HEK293 (cell line): ENCODE data around the gene ARHGAP25.

Experiments
- CTCF ChIA-PET: fragments of 350-600 bp; formaldehyde crosslinking; extraction: SDS; loops from one replicate; lab custom pipeline; 2021; ENCODE audit warnings: antibody characterized with exemption; lab: Yijun Ruan, JAX
- POLR2A ChIA-PET: fragments of 300-600 bp; formaldehyde crosslinking; extraction: SDS; loops from one replicate; lab custom pipeline; 2020; ENCODE audit warnings: antibody characterized with exemption, inconsistent platforms; lab: Yijun Ruan, JAX
- H3K27ac ChIP-seq: fragments of 200-500 bp; sonication (Bioruptor generic); 2 replicates; pipeline ENCODE4 v1.5.1; 2014; ENCODE audit warnings: low read depth, low read length, control low read depth, inconsistent platforms; ENCODE audit errors: extremely low read depth
- H3K36me3 ChIP-seq, 2 experiments: fragments of 200-500 bp in 1 of 2; sonication (Bioruptor generic) in 1 of 2; 1 replicate in 1 of 2; 2 replicates in 1 of 2; pipeline ENCODE4 v1.5.1; 2014 to 2017; ENCODE audit warnings: inconsistent platforms in 2 of 2, low read length in 2 of 2; ENCODE audit not compliant: control insufficient read depth in 2 of 2, insufficient read depth in 1 of 2
- H3K4me1 ChIP-seq: fragments of 200-500 bp; sonication (Bioruptor generic); 2 replicates; pipeline ENCODE4 v1.5.1; 2014; ENCODE audit warnings: mild to moderate bottlenecking, low read length, inconsistent platforms; ENCODE audit not compliant: control insufficient read depth, insufficient read depth
- H3K4me3 ChIP-seq: 2 replicates; pipeline ENCODE4 v1.5.1; 2011; ENCODE audit warnings: low read depth, mild to moderate bottlenecking, control low read depth, low read length, moderate library complexity
- H3K9me3 ChIP-seq: fragments of 200-500 bp; sonication (Bioruptor generic); 2 replicates; pipeline ENCODE4 v1.5.1; 2014; ENCODE audit warnings: low read depth, low read length, inconsistent platforms; ENCODE audit not compliant: control insufficient read depth, insufficient read depth
- OSR2 ChIP-seq: fragments of 450-650 bp; formaldehyde crosslinking; IDR thresholded peaks from 2 replicates; pipeline ENCODE4 v1.5.1; 2016; ENCODE audit warnings: missing biosample characterization, missing genetic modification characterization
- WT1 ChIP-seq: fragments of 450-650 bp; formaldehyde crosslinking; IDR thresholded peaks from 2 replicates; pipeline ENCODE4 v1.5.1; 2016; ENCODE audit warnings: missing biosample characterization, missing genetic modification characterization
- ZBTB1 ChIP-seq: fragments of 450-650 bp; formaldehyde crosslinking; IDR thresholded peaks from 2 replicates; pipeline ENCODE4 v1.5.1; 2016; ENCODE audit warnings: missing biosample characterization, missing genetic modification characterization
- ZBTB20 ChIP-seq: fragments of 450-650 bp; formaldehyde crosslinking; IDR thresholded peaks from 2 replicates; pipeline ENCODE4 v1.5.1; 2016; ENCODE audit warnings: missing biosample characterization, missing genetic modification characterization
- ZFP41 ChIP-seq: fragments of 450-650 bp; formaldehyde crosslinking; IDR thresholded peaks from 2 replicates; pipeline ENCODE4 v1.5.1; 2016; ENCODE audit warnings: missing biosample characterization, missing genetic modification characterization, borderline replicate concordance
- ZNF112 ChIP-seq: fragments of 450-650 bp; formaldehyde crosslinking; IDR thresholded peaks from 2 replicates; pipeline ENCODE4 v1.5.0; 2017; ENCODE audit warnings: missing biosample characterization, missing genetic modification characterization
- ZNF132 ChIP-seq: fragments of 450-650 bp; formaldehyde crosslinking; IDR thresholded peaks from 2 replicates; pipeline ENCODE4 v1.5.1; 2017; ENCODE audit warnings: missing biosample characterization, missing genetic modification characterization, borderline replicate concordance
- ZNF175 ChIP-seq: fragments of 450-650 bp; formaldehyde crosslinking; IDR thresholded peaks from 2 replicates; pipeline ENCODE4 v1.5.1; 2016; ENCODE audit warnings: missing biosample characterization, missing genetic modification characterization
- ZNF549 ChIP-seq: fragments of 450-650 bp; IDR thresholded peaks from 2 replicates; pipeline ENCODE4 v1.5.1; 2018; ENCODE audit warnings: missing biosample characterization, missing genetic modification characterization, mild to moderate bottlenecking, inconsistent platforms, moderate library complexity
- ZNF555 ChIP-seq: fragments of 450-650 bp; formaldehyde crosslinking; conservative IDR thresholded peaks from 2 replicates; pipeline ENCODE4 v1.5.1; 2017; ENCODE audit warnings: missing biosample characterization, mild to moderate bottlenecking, missing genetic modification characterization, inconsistent platforms
- ZNF585B ChIP-seq: fragments of 450-650 bp; formaldehyde crosslinking; IDR thresholded peaks from 2 replicates; pipeline ENCODE4 v1.5.1; 2016; ENCODE audit warnings: missing biosample characterization, missing genetic modification characterization
- ZNF600 ChIP-seq: fragments of 450-650 bp; formaldehyde crosslinking; IDR thresholded peaks from 2 replicates; pipeline ENCODE4 v1.5.1; 2016; ENCODE audit warnings: missing biosample characterization, missing genetic modification characterization
- ZNF610 ChIP-seq: fragments of 450-650 bp; formaldehyde crosslinking; IDR thresholded peaks from 2 replicates; pipeline ENCODE4 v1.5.1; 2016; ENCODE audit warnings: missing biosample characterization, missing genetic modification characterization, borderline replicate concordance
- ZNF664 ChIP-seq: fragments of 450-650 bp; formaldehyde crosslinking; IDR thresholded peaks from 2 replicates; pipeline ENCODE4 v1.5.1; 2016; ENCODE audit warnings: missing biosample characterization, missing genetic modification characterization
- ZNF670 ChIP-seq: fragments of 450-650 bp; formaldehyde crosslinking; IDR thresholded peaks from 2 replicates; pipeline ENCODE4 v1.5.1; 2016; ENCODE audit warnings: missing biosample characterization, missing genetic modification characterization, low read depth
- ZNF830 ChIP-seq: fragments of 450-650 bp; IDR thresholded peaks from 2 replicates; pipeline ENCODE4 v1.5.0; 2018; ENCODE audit warnings: missing biosample characterization, missing genetic modification characterization, low read depth, mild to moderate bottlenecking, moderate library complexity
- ZNF843 ChIP-seq: fragments of 450-650 bp; formaldehyde crosslinking; IDR thresholded peaks from 2 replicates; pipeline ENCODE4 v1.5.1; 2016; ENCODE audit warnings: missing biosample characterization, missing genetic modification characterization
- ZXDB ChIP-seq: fragments of 450-650 bp; formaldehyde crosslinking; IDR thresholded peaks from 2 replicates; pipeline ENCODE4 v1.5.1; 2016; ENCODE audit warnings: missing biosample characterization, missing genetic modification characterization
- TF ChIP-seq, protein P1 (sequence below): fragments of 450-650 bp; formaldehyde crosslinking; IDR thresholded peaks from 2 replicates; pipeline ENCODE4 v1.5.1; 2016; ENCODE audit warnings: missing biosample characterization, missing genetic modification characterization
- TF ChIP-seq, protein P2 (sequence below): fragments of 450-650 bp; formaldehyde crosslinking; IDR thresholded peaks from 2 replicates; pipeline ENCODE4 v1.5.1; 2016; ENCODE audit warnings: missing biosample characterization, missing genetic modification characterization
- TF ChIP-seq, protein P3 (sequence below): fragments of 450-650 bp; formaldehyde crosslinking; IDR thresholded peaks from 2 replicates; pipeline ENCODE4 v1.5.1; 2016; ENCODE audit warnings: missing biosample characterization, missing genetic modification characterization
- TF ChIP-seq, protein P4 (sequence below): fragments of 450-650 bp; formaldehyde crosslinking; IDR thresholded peaks from 2 replicates; pipeline ENCODE4 v1.5.1; 2016; ENCODE audit warnings: missing biosample characterization, missing genetic modification characterization, low read depth
- TF ChIP-seq, protein P5 (sequence below): IDR thresholded peaks from 2 replicates; pipeline ENCODE4 v1.6.1; 2011; ENCODE audit warnings: mild to moderate bottlenecking, low read depth, low read length, borderline replicate concordance
- TF ChIP-seq, protein P6 (sequence below): fragments of 450-650 bp; formaldehyde crosslinking; optimal IDR thresholded peaks from 2 replicates; pipeline ENCODE3; 2016; ENCODE audit warnings: missing biosample characterization, mild to moderate bottlenecking, missing genetic modification characterization
- TF ChIP-seq, protein P7 (sequence below): fragments of 450-650 bp; formaldehyde crosslinking; IDR thresholded peaks from 2 replicates; pipeline ENCODE4 v1.5.1; 2016; ENCODE audit warnings: missing biosample characterization, missing genetic modification characterization, borderline replicate concordance
- TF ChIP-seq, protein P8 (sequence below): fragments of 450-650 bp; formaldehyde crosslinking; IDR thresholded peaks from 2 replicates; pipeline ENCODE4 v1.5.1; 2016; ENCODE audit warnings: missing biosample characterization, missing genetic modification characterization

The ARHGAP25 gene

DNA sequence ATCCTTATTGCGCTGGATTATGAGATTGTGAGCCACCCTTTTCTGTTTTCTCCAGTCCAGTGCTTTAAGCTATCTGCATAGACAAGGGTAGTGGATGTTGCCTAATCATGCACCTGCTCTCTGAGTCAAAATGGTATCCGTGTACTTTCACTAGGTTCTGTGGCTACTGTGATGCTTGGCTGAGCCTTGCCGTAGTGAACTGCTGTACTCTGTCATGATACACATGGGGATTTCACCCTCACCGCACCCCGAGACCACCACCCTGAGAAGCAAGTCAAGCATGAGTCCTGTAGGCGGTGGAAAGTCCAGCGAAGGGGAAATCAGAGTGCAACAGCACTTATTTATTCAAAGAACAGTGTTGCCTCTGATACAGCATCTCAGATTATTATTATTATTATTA, 55.0 kb downstream of the ARHGAP25 start:
- CTCF ChIA-PET = no interaction called here
- no peak overlapping the region for H3K4me3 ChIP-seq
- TF ChIP-seq ZNF585B (tag by site-specific recombination) (no peak), ZNF549 (tag by site-specific recombination) (no peak), ZNF664 (tag by site-specific recombination) (no peak), ZNF132 (tag by site-specific recombination) (no peak), ZBTB20 (tag by site-specific recombination) (no peak), ZNF610 (tag by site-specific recombination) (no peak), ZNF112 (tag by site-specific recombination) (no peak), ZBTB1 (tag by site-specific recombination) (no peak), ZNF670 (tag by site-specific recombination) (no peak), ZNF843 (tag by site-specific recombination) (no peak), ZXDB (tag by site-specific recombination) (no peak), WT1 (tag by site-specific recombination) (no peak), ZFP41 (tag by site-specific recombination) (no peak), ZNF830 (tag by site-specific recombination) (no peak)
- TF ChIP-seq, protein P1, sequence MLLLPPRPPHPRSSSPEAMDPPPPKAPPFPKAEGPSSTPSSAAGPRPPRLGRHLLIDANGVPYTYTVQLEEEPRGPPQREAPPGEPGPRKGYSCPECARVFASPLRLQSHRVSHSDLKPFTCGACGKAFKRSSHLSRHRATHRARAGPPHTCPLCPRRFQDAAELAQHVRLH = no peak
- TF ChIP-seq, protein P2, sequence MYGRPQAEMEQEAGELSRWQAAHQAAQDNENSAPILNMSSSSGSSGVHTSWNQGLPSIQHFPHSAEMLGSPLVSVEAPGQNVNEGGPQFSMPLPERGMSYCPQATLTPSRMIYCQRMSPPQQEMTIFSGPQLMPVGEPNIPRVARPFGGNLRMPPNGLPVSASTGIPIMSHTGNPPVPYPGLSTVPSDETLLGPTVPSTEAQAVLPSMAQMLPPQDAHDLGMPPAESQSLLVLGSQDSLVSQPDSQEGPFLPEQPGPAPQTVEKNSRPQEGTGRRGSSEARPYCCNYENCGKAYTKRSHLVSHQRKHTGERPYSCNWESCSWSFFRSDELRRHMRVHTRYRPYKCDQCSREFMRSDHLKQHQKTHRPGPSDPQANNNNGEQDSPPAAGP (tag by site-specific recombination) = no peak
- TF ChIP-seq, protein P3, sequence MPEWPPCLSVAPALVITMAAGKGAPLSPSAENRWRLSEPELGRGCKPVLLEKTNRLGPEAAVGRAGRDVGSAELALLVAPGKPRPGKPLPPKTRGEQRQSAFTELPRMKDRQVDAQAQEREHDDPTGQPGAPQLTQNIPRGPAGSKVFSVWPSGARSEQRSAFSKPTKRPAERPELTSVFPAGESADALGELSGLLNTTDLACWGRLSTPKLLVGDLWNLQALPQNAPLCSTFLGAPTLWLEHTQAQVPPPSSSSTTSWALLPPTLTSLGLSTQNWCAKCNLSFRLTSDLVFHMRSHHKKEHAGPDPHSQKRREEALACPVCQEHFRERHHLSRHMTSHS (tag by site-specific recombination) = no peak
- TF ChIP-seq, protein P4, sequence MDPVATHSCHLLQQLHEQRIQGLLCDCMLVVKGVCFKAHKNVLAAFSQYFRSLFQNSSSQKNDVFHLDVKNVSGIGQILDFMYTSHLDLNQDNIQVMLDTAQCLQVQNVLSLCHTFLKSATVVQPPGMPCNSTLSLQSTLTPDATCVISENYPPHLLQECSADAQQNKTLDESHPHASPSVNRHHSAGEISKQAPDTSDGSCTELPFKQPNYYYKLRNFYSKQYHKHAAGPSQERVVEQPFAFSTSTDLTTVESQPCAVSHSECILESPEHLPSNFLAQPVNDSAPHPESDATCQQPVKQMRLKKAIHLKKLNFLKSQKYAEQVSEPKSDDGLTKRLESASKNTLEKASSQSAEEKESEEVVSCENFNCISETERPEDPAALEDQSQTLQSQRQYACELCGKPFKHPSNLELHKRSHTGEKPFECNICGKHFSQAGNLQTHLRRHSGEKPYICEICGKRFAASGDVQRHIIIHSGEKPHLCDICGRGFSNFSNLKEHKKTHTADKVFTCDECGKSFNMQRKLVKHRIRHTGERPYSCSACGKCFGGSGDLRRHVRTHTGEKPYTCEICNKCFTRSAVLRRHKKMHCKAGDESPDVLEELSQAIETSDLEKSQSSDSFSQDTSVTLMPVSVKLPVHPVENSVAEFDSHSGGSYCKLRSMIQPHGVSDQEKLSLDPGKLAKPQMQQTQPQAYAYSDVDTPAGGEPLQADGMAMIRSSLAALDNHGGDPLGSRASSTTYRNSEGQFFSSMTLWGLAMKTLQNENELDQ (tag by site-specific recombination) = no peak
- no peaks in the 10 kb centered on the region for H3K36me3 ChIP-seq
- H3K4me1 ChIP-seq = no peaks in the 10 kb centered on the region
- no peak overlapping the region for H3K27ac ChIP-seq
- POLR2A ChIA-PET = no interaction called here
- no peaks in the 10 kb centered on the region; the same call in 1 of the 2 replicates for H3K9me3 ChIP-seq

DNA sequence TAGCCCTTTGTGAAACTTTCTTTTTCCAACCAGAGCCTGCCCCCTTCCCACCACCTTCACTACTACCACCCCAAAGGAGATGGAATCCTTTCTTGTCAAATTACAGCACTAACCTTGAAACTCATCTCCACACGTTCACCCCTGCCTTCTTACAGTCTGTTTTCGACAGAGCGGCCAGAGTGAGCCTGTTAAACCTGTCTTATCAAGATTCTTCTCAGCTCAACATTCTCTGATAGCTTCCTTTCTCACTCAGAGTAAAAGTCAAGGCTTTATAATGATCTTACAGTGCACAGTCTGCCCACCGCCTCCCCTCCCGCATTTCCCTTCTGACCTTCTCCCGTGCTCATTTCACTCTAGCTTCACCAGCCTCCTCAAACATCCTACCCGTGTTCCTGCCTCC, 56.0 kb downstream of the ARHGAP25 start:
- POLR2A ChIA-PET = no interaction called here
- H3K4me1 ChIP-seq = no peaks in the 10 kb centered on the region
- H3K36me3 ChIP-seq = no peaks in the 10 kb centered on the region
- CTCF ChIA-PET = interaction anchor here (0.7 kb wide), 1 partner anchor 20 kb away, joined by 3 read pairs; no protein-coding TSS in a partner anchor
- H3K9me3 ChIP-seq = no peaks in the 10 kb centered on the region; the same call in 1 of the 2 replicates
- H3K4me3 ChIP-seq = no peak overlapping the region
- no peak overlapping the region for H3K27ac ChIP-seq
- TF ChIP-seq ZNF555 (no peak), ZNF175 (no peak), ZBTB20 (tag by site-specific recombination) (no peak), OSR2 (no peak), ZNF600 (tag by site-specific recombination) (no peak)
- TF ChIP-seq, protein P5, sequence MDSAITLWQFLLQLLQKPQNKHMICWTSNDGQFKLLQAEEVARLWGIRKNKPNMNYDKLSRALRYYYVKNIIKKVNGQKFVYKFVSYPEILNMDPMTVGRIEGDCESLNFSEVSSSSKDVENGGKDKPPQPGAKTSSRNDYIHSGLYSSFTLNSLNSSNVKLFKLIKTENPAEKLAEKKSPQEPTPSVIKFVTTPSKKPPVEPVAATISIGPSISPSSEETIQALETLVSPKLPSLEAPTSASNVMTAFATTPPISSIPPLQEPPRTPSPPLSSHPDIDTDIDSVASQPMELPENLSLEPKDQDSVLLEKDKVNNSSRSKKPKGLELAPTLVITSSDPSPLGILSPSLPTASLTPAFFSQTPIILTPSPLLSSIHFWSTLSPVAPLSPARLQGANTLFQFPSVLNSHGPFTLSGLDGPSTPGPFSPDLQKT = no peak
- TF ChIP-seq, protein P6, sequence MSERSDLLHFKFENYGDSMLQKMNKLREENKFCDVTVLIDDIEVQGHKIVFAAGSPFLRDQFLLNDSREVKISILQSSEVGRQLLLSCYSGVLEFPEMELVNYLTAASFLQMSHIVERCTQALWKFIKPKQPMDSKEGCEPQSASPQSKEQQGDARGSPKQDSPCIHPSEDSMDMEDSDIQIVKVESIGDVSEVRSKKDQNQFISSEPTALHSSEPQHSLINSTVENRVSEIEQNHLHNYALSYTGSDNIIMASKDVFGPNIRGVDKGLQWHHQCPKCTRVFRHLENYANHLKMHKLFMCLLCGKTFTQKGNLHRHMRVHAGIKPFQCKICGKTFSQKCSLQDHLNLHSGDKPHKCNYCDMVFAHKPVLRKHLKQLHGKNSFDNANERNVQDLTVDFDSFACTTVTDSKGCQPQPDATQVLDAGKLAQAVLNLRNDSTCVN (tag by site-specific recombination) = no peak
- TF ChIP-seq, protein P7, sequence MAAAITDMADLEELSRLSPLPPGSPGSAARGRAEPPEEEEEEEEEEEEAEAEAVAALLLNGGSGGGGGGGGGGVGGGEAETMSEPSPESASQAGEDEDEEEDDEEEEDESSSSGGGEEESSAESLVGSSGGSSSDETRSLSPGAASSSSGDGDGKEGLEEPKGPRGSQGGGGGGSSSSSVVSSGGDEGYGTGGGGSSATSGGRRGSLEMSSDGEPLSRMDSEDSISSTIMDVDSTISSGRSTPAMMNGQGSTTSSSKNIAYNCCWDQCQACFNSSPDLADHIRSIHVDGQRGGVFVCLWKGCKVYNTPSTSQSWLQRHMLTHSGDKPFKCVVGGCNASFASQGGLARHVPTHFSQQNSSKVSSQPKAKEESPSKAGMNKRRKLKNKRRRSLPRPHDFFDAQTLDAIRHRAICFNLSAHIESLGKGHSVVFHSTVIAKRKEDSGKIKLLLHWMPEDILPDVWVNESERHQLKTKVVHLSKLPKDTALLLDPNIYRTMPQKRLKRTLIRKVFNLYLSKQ = no peak
- TF ChIP-seq, protein P8, sequence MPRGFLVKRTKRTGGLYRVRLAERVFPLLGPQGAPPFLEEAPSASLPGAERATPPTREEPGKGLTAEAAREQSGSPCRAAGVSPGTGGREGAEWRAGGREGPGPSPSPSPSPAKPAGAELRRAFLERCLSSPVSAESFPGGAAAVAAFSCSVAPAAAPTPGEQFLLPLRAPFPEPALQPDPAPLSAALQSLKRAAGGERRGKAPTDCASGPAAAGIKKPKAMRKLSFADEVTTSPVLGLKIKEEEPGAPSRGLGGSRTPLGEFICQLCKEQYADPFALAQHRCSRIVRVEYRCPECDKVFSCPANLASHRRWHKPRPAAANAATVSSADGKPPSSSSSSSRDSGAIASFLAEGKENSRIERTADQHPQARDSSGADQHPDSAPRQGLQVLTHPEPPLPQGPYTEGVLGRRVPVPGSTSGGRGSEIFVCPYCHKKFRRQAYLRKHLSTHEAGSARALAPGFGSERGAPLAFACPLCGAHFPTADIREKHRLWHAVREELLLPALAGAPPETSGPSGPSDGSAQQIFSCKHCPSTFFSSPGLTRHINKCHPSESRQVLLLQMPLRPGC (tag by site-specific recombination) = no peak
